ENCODE data around the gene NKPD1.

NKPD1 gene

GRCh38 chr19:45154064-45154827, 6.5 kb downstream of the NKPD1 start:
- no peak overlapping the region for H3K4me2 ChIP-seq (ENCODE audit: low read depth, low read length)
- no peak overlapping the region for H3K4me3 ChIP-seq (ENCODE audit: low read length)
- H3F3A ChIP-seq (ENCODE audit: insufficient read depth, low read length), result no peaks in the 10 kb centered on the region
- no peaks in the 10 kb centered on the region for H3K36me3 ChIP-seq (replicated peaks; ENCODE audit: insufficient read depth, low read length)
- H3K27ac ChIP-seq (ENCODE audit: low read length), result no peak overlapping the region
- DNase-seq, result no peak
- no peak overlapping the region for H3K9ac ChIP-seq (ENCODE audit: low read length)
- no peaks in the 10 kb centered on the region for H3K79me2 ChIP-seq (ENCODE audit: low read length)
- no peak for TF ChIP-seq EZH2 (optimal IDR thresholded peaks at IDR 0.05; ENCODE audit: low read depth, low read length)
- no peak for TF ChIP-seq EZH2phosphoT487 (IDR thresholded peaks at IDR 0.05; ENCODE audit: low read length)
- TF ChIP-seq CTCF (IDR thresholded peaks at IDR 0.05; ENCODE audit: low read length), result no peak
- H3K27me3 ChIP-seq (replicated peaks; ENCODE audit: insufficient read depth, low read length), result peaks cover 16% of the 10 kb centered on the region
- H2AFZ ChIP-seq (ENCODE audit: low read length), result no peak overlapping the region
- no peaks in the 10 kb centered on the region for H3K9me3 ChIP-seq (replicated peaks; ENCODE audit: insufficient read depth, low read length)
- no peaks in the 10 kb centered on the region for H3K4me1 ChIP-seq (ENCODE audit: low read length)
- H4K20me1 ChIP-seq (ENCODE audit: insufficient read depth, low read length), result no peaks in the 10 kb centered on the region
- no peaks in the 10 kb centered on the region for H3K9me2 ChIP-seq (replicated peaks; ENCODE audit: insufficient read depth, low read length)

DNA sequence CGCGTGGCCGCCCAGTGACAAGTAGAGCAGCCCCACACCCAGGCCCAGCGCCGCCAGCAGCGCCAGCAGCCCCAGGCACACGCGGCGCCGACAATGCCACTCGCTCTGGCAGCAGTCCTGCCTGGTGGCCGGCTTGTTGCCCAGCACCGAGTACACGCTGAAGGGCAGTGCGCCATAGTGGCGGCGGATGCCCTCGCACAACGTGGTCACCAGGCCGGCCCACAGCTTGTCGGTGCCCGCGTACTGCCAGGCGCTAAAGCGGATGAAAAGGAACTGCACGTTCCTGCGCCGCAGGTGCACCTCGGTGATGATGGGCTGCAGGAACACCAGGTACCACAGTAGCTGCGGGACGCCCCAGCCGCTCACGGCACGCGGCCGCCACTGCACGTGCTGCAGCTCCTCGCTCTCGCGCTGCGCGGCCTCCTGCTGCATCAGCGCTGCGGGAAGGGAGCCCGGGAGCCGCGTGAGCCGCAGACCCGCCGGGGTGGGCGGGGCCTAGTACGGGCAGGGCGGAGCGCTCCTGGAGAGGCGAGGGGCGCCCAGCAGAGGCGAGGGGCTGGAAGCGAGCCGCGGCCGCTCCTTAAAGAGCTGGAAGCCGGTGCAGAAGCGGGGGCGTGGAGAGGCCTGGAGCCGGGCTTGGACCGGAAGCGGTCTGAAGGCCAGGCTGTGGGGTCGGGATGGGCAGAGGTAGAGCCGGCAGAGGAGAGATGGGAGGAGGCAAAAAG, 7.3 kb downstream of the NKPD1 start:
- Histone ChIP-seq H3K79me2 (ENCODE audit: low read length) (no peaks in the 10 kb centered on the region), H3K4me2 (ENCODE audit: low read depth, low read length) (no peak overlapping the region), H2AFZ (ENCODE audit: low read length) (no peak overlapping the region), H3K4me3 (ENCODE audit: low read length) (no peak overlapping the region), H3F3A (ENCODE audit: insufficient read depth, low read length) (no peaks in the 10 kb centered on the region), H3K27ac (ENCODE audit: low read length) (no peak overlapping the region), H3K9me3 (replicated peaks; ENCODE audit: insufficient read depth, low read length) (no peaks in the 10 kb centered on the region), H3K36me3 (replicated peaks; ENCODE audit: insufficient read depth, low read length) (no peaks in the 10 kb centered on the region), H3K27me3 (replicated peaks; ENCODE audit: insufficient read depth, low read length) (peaks cover 13% of the 10 kb centered on the region), H3K9ac (ENCODE audit: low read length) (no peak overlapping the region), H3K9me2 (replicated peaks; ENCODE audit: insufficient read depth, low read length) (no peaks in the 10 kb centered on the region), H3K4me1 (ENCODE audit: low read length) (no peaks in the 10 kb centered on the region), H4K20me1 (ENCODE audit: insufficient read depth, low read length) (no peaks in the 10 kb centered on the region)
- no peak for DNase-seq
- TF ChIP-seq EZH2 (optimal IDR thresholded peaks at IDR 0.05; ENCODE audit: low read depth, low read length) (no peak), CTCF (IDR thresholded peaks at IDR 0.05; ENCODE audit: low read length) (no peak), EZH2phosphoT487 (IDR thresholded peaks at IDR 0.05; ENCODE audit: low read length) (no peak)

DNA sequence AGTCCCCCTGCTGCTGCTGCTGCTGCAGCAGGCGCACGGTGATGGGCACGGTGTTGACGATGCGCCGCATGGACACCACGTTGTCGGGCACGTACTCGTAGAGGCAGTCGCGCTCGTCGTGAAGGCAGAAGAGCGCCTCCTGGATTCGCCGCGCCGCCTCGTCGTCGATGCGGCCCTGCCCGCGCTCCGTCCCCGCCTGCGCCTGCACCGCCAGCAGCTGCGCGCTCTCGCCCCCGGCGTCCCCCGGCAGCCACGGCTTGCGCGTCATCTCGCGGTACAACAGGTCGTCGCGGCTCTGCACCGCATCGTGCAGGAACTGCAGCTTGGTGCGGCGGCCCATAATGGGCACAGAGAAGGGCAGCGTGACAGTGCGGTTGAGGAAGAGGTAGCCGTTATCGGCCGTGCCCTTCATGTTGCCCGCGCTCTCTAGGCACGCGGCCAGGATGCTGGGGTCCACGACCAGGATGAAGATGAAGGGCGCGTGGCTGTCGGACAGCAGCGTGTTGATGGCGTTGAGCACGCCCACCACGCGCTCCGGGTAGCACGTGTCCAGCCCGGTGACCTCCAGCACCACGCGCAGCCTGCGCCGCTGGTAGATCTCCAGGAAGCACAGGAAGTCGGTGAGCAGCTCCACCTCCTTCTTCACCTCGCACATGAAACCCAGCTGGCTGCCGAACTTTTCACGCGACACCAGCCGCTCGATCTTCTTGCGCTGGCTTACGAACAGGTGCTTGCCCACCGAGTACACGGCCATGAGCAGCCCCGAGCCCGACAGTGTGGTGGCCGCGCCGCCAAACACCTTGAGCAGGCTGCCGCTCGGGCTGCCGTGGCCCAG, 8.1 kb downstream of the NKPD1 start:
- Histone ChIP-seq H3K4me2 (ENCODE audit: low read depth, low read length) (no peak overlapping the region), H3K9ac (ENCODE audit: low read length) (no peak overlapping the region), H3F3A (ENCODE audit: insufficient read depth, low read length) (no peaks in the 10 kb centered on the region), H4K20me1 (ENCODE audit: insufficient read depth, low read length) (no peaks in the 10 kb centered on the region), H3K79me2 (ENCODE audit: low read length) (no peaks in the 10 kb centered on the region), H3K27me3 (replicated peaks; ENCODE audit: insufficient read depth, low read length) (peaks cover 5% of the 10 kb centered on the region), H3K4me3 (ENCODE audit: low read length) (no peak overlapping the region), H2AFZ (ENCODE audit: low read length) (no peak overlapping the region), H3K27ac (ENCODE audit: low read length) (no peak overlapping the region), H3K4me1 (ENCODE audit: low read length) (no peaks in the 10 kb centered on the region), H3K36me3 (replicated peaks; ENCODE audit: insufficient read depth, low read length) (no peaks in the 10 kb centered on the region), H3K9me3 (replicated peaks; ENCODE audit: insufficient read depth, low read length) (no peaks in the 10 kb centered on the region), H3K9me2 (replicated peaks; ENCODE audit: insufficient read depth, low read length) (no peaks in the 10 kb centered on the region)
- DNase-seq, result no peak
- TF ChIP-seq EZH2 (optimal IDR thresholded peaks at IDR 0.05; ENCODE audit: low read depth, low read length), result no peak
- TF ChIP-seq CTCF (IDR thresholded peaks at IDR 0.05; ENCODE audit: low read length), result no peak

Data from MM.1S (cell line).